CD14-positive monocyte (primary cell): ENCODE measurements around the gene ABCB6. TPM values are rescaled to one million over a fixed set of nuclear protein-coding genes. Genes with fewer than 3 reads are reported as not detected.

ENCODE experiments used
- DNase-seq, 3 donors: peaks; one replicate each; pipeline ENCODE4 v3.0.0-alpha.2; 2011 to 2022
- H2AFZ ChIP-seq: 2 replicates; pipeline ENCODE4 v1.6.0; 2012; ENCODE audit warnings: mild to moderate bottlenecking, low read depth, low read length, inconsistent platforms; ENCODE audit not compliant: insufficient read depth, poor library complexity, severe bottlenecking
- H3K27ac ChIP-seq, 2 donors: 1 replicate in 1 of 2; 2 replicates in 1 of 2; pipeline ENCODE4 v1.5.1; 2012 to 2013; ENCODE audit warnings: low read length in 2 of 2, control low read depth in 1 of 2, inconsistent platforms in 1 of 2, low read depth in 1 of 2, mild to moderate bottlenecking in 1 of 2
- H3K27me3 ChIP-seq, 2 donors: one replicate each; pipeline versions ENCODE4 v1.6.0 to v1.6.1; 2011 to 2013; ENCODE audit warnings: low read length in 2 of 2; ENCODE audit not compliant: control insufficient read depth in 2 of 2, insufficient read depth in 2 of 2
- H3K36me3 ChIP-seq, 2 donors: replicated peaks in 1 of 2; 1 replicate in 1 of 2; 2 replicates in 1 of 2; pipeline versions ENCODE4 v1.5.1 to v1.6.1; 2012 to 2013; ENCODE audit warnings: low read length in 2 of 2, control low read depth in 1 of 2, inconsistent platforms in 1 of 2, mild to moderate bottlenecking in 1 of 2; ENCODE audit not compliant: insufficient read depth in 2 of 2, control insufficient read depth in 1 of 2
- H3K4me1 ChIP-seq, 2 donors: 1 replicate in 1 of 2; 2 replicates in 1 of 2; pipeline versions ENCODE4 v1.5.1 to v1.6.1; 2012 to 2013; ENCODE audit warnings: low read length in 2 of 2, control low read depth in 1 of 2, inconsistent platforms in 1 of 2, mild to moderate bottlenecking in 1 of 2, moderate library complexity in 1 of 2; ENCODE audit not compliant: insufficient read depth in 2 of 2, control insufficient read depth in 1 of 2
- H3K4me2 ChIP-seq: replicated peaks from 2 replicates; pipeline ENCODE3; 2012; ENCODE audit warnings: low read length, moderate library complexity, mild to moderate bottlenecking; ENCODE audit not compliant: poor library complexity, severe bottlenecking; ENCODE audit errors: extremely low read depth
- H3K4me3 ChIP-seq, 3 experiments: fragments of 200-600 bp in 1 of 3; sonication (generic) in 1 of 3; replicated peaks in 1 of 3; 1 replicate in 2 of 3; 2 replicates in 1 of 3; pipeline ENCODE4 v1.5.1; 2011 to 2013; ENCODE audit warnings: low read length in 3 of 3, mild to moderate bottlenecking in 3 of 3, control low read depth in 2 of 3, low read depth in 2 of 3, inconsistent platforms in 1 of 3, moderate library complexity in 1 of 3
- H3K79me2 ChIP-seq: 2 replicates; pipeline ENCODE4 v1.6.0; 2012; ENCODE audit warnings: mild to moderate bottlenecking, control low read depth, inconsistent platforms, low read length, moderate library complexity; ENCODE audit not compliant: insufficient read depth
- H3K9ac ChIP-seq: 2 replicates; pipeline ENCODE4 v1.6.0; 2017; ENCODE audit warnings: low read length, mild to moderate bottlenecking; ENCODE audit not compliant: insufficient read depth, poor library complexity, severe bottlenecking
- H3K9me3 ChIP-seq, 2 donors: replicated peaks in 1 of 2; 1 replicate in 1 of 2; 2 replicates in 1 of 2; pipeline versions ENCODE4 v1.5.1 to v1.6.1; 2012 to 2013; ENCODE audit warnings: low read length in 2 of 2, control low read depth in 1 of 2; ENCODE audit not compliant: control insufficient read depth in 1 of 2, insufficient read depth in 1 of 2
- H4K20me1 ChIP-seq: 2 replicates; pipeline ENCODE4 v1.6.0; 2012; ENCODE audit warnings: mild to moderate bottlenecking, low read length, control low read depth, moderate library complexity; ENCODE audit not compliant: insufficient read depth
- H3K27ac Mint-ChIP-seq, 7 donors: one replicate each; pipeline ENCODE4 v1.8.0; 2020; ENCODE audit warnings: mild to moderate bottlenecking in 7 of 7, mixed read lengths in 7 of 7, moderate library complexity in 6 of 7, inconsistent platforms in 2 of 7
- H3K27me3 Mint-ChIP-seq, 3 donors: one replicate each; pipeline ENCODE4 v1.8.0; 2021 to 2022; ENCODE audit warnings: low read depth in 3 of 3, mild to moderate bottlenecking in 3 of 3, mixed read lengths in 3 of 3, moderate library complexity in 3 of 3, inconsistent platforms in 1 of 3
- H3K36me3 Mint-ChIP-seq, 2 donors: one replicate each; pipeline ENCODE4 v1.8.0; 2020; ENCODE audit warnings: mixed read lengths in 2 of 2, inconsistent platforms in 1 of 2, mild to moderate bottlenecking in 1 of 2
- H3K4me1 Mint-ChIP-seq: one replicate; pipeline ENCODE4 v1.8.0; 2020; ENCODE audit warnings: mild to moderate bottlenecking, mixed read lengths
- H3K4me3 Mint-ChIP-seq, 2 donors: one replicate each; pipeline ENCODE4 v1.8.0; 2020; ENCODE audit warnings: mild to moderate bottlenecking in 2 of 2, mixed read lengths in 2 of 2, moderate library complexity in 1 of 2
- H3K9me3 Mint-ChIP-seq, 7 donors: one replicate each; pipeline ENCODE4 v1.8.0; 2020 to 2022; ENCODE audit warnings: mixed read lengths in 7 of 7, mild to moderate bottlenecking in 6 of 7, moderate library complexity in 6 of 7, inconsistent platforms in 2 of 7
- CTCF ChIP-seq: fragments of 200-600 bp; IDR thresholded peaks from one replicate; pipeline ENCODE4 v1.8.0; 2022; ENCODE audit warnings: antibody characterized with exemption, mild to moderate bottlenecking
- WGBS: methylation state at CpG from one replicate; pipeline ENCODE4 v1.1.5; 2013; ENCODE audit warnings: missing lambda C conversion rate; ENCODE audit not compliant: insufficient coverage; 5-methylcytosine and 5-hydroxymethylcytosine counted together
- intact Hi-C, 2 donors: fragments of 100-400 bp; cut with micrococcal nuclease; formaldehyde crosslinking; loops; one replicate each; pipeline versions ENCODE4 v1.15.0 to v1.15.1; 2023
- polyA plus RNA-seq, 3 donors: library from polyadenylated mRNA; depleted of rRNA in 1 of 3; unstranded in 2 of 3; stranded (reverse) in 1 of 3; fragments of 300-500 nt in 2 of 3; fragments of >200 nt in 1 of 3; fragmentation: Illumina TruSeq in 2 of 3; gene quantifications; 1 replicate in 2 of 3; 2 replicates in 1 of 3; pipeline ENCODE4 v1.2.3, GENCODE V29; 2012 to 2021

The ABCB6 gene
- polyA plus RNA-seq, 3 donors: 0.28 to 4.8 (median 0.58) TPM

GRCh38 chr2:219207884-219208740 lies 10.6 kb downstream of the ABCB6 start:
- Histone ChIP-seq H2AFZ (no peak overlapping the region), H3K27me3 (no peaks in the 10 kb centered on the region), H3K27ac (no peak overlapping the region), H3K4me3 (no peak overlapping the region), H3K9ac (no peak overlapping the region), H4K20me1 (peaks cover 10% of the 10 kb centered on the region), H3K79me2 (no peaks in the 10 kb centered on the region), H3K4me1 (peaks cover 19 to 21% of the 10 kb centered on the region in 2 donors), H3K9me3 (peaks cover 0 to 4% of the 10 kb centered on the region in 2 donors), H3K36me3 (peaks cover 16 to 31% of the 10 kb centered on the region in 2 donors), H3K4me2 (peak overlapping the region; percentile 91)
- Mint-ChIP-seq H3K9me3 (peaks cover 2 to 8% (median 4%) of the 10 kb centered on the region in 7 donors), H3K36me3 (peaks cover 30 to 40% of the 10 kb centered on the region in 2 donors), H3K4me1 (peaks cover 39% of the 10 kb centered on the region), H3K4me3 (peak overlapping the region; percentile 30 to 86), H3K27me3 (peaks cover 0 to 2% (median 0%) of the 10 kb centered on the region in 3 donors), H3K27ac (peak overlapping the region in 3 of 7 donors; percentile 22 to 87 (median 86))
- intact Hi-C loops: loop anchor here in 1 of 2 donors (2.0 kb wide), 1 partner anchor 29 kb away; the partner anchor contains the start of gene RETREG2
- WGBS: 64% methylated on average over 10 of the region's 17 CpGs
- no peak for TF ChIP-seq CTCF
- no peak for DNase-seq

GRCh38 chr2:219207134-219207883 lies 11.4 kb downstream of the ABCB6 start:
- Histone ChIP-seq H3K9ac (peak overlapping the region; percentile 78), H3K36me3 (peaks cover 16 to 31% of the 10 kb centered on the region in 2 donors), H3K9me3 (peaks cover 0 to 4% of the 10 kb centered on the region in 2 donors), H3K79me2 (no peaks in the 10 kb centered on the region), H3K4me3 (peak overlapping the region; percentile 78 to 85 (median 83)), H2AFZ (peak overlapping the region; percentile 93), H3K4me2 (peak overlapping the region; percentile 91), H4K20me1 (peaks cover 10% of the 10 kb centered on the region), H3K27ac (peak overlapping the region; percentile 72 to 91), H3K4me1 (peaks cover 19 to 21% of the 10 kb centered on the region in 2 donors), H3K27me3 (no peaks in the 10 kb centered on the region)
- Mint-ChIP-seq H3K4me3 (peak overlapping the region; percentile 79 to 86), H3K9me3 (peaks cover 2 to 8% (median 4%) of the 10 kb centered on the region in 7 donors), H3K27ac (peak overlapping the region in 6 of 7 donors; percentile 81 to 89 (median 86)), H3K36me3 (peaks cover 26 to 35% of the 10 kb centered on the region in 2 donors), H3K27me3 (peaks cover under 1 to 2% (median 2%) of the 10 kb centered on the region in 3 donors), H3K4me1 (peaks cover 39% of the 10 kb centered on the region)
- intact Hi-C loops: loop anchor here in 1 of 2 donors (2.0 kb wide), 1 partner anchor 29 kb away; the partner anchor contains the start of gene RETREG2
- WGBS: 26% methylated on average over 22 of the region's 22 CpGs
- DNase-seq: no peak
- TF ChIP-seq CTCF: no peak
